ENCODE results near the gene MMP15. TPM values are rescaled to one million over a fixed set of nuclear protein-coding genes. Genes with fewer than 3 reads are reported as not detected.

The MMP15 gene
- total and polyA plus RNA-seq, 2 of the 4 experiments (the other 2 are of a cell fraction) = 0.18 to 0.56 TPM

DNA sequence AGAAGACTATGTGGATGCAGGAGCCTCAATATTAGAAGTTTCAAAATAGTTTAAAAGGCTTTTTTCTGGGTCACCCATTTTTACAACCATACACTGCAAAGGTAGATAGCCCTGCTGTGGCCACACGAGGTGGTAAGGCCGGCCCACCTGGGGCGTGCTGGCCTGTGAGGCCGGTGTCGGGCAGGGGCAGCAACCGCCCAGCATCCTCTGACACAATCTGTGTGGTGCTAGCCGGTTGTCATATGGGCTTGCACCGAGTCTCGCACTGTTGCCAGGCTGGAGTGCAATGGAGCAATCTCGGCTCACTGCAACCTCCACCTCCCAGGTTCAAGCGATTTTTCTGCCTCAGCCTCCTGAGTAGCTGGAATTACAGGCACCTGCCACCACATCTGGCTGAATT lies 59.6 kb downstream of the MMP15 start:
- CTCF ChIA-PET = no interaction called here

More for the DNA sequence above, 59.6 kb downstream of the MMP15 start:
- TF ChIP-seq CEBPB (IDR thresholded peaks at IDR 0.05; ENCODE audit: low read depth, low read length) (no peak), CHD1 (IDR thresholded peaks at IDR 0.05; ENCODE audit: low read depth, low read length) (no peak), RAD21 (IDR thresholded peaks at IDR 0.05; ENCODE audit: low read length) (no peak), NFE2L2 (IDR thresholded peaks at IDR 0.05; ENCODE audit: low read depth, low read length) (no peak), FOS (IDR thresholded peaks at IDR 0.05; ENCODE audit: low read depth, low read length) (no peak), RCOR1 (IDR thresholded peaks at IDR 0.05; ENCODE audit: insufficient replicate concordance, low read length) (no peak), MXI1 (IDR thresholded peaks at IDR 0.05; ENCODE audit: borderline replicate concordance, low read depth, low read length) (no peak)
- TF ChIP-seq, protein P1, sequence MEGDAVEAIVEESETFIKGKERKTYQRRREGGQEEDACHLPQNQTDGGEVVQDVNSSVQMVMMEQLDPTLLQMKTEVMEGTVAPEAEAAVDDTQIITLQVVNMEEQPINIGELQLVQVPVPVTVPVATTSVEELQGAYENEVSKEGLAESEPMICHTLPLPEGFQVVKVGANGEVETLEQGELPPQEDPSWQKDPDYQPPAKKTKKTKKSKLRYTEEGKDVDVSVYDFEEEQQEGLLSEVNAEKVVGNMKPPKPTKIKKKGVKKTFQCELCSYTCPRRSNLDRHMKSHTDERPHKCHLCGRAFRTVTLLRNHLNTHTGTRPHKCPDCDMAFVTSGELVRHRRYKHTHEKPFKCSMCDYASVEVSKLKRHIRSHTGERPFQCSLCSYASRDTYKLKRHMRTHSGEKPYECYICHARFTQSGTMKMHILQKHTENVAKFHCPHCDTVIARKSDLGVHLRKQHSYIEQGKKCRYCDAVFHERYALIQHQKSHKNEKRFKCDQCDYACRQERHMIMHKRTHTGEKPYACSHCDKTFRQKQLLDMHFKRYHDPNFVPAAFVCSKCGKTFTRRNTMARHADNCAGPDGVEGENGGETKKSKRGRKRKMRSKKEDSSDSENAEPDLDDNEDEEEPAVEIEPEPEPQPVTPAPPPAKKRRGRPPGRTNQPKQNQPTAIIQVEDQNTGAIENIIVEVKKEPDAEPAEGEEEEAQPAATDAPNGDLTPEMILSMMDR (conservative IDR thresholded peaks at IDR 0.05; ENCODE audit: low read depth, low read length) = no peak
- Histone ChIP-seq H3K27me3 (ENCODE audit: control insufficient read depth, insufficient read depth, low read length) (peaks cover 5% of the 10 kb centered on the region), H2AK5ac (ENCODE audit: low read depth, low read length) (no peak overlapping the region), H4K91ac (ENCODE audit: insufficient read depth, low read depth, low read length) (no peak overlapping the region), H4K8ac (ENCODE audit: low read depth in 2 of 2, low read length in 2 of 2) (no peak overlapping the region), H3K4ac (ENCODE audit: low read depth, low read length) (no peak overlapping the region), H3K14ac (replicated peaks; ENCODE audit: low read depth, low read length) (no peak overlapping the region), H2BK20ac (ENCODE audit: low read depth, low read length) (no peak overlapping the region), H3K9me3 (ENCODE audit: control insufficient read depth, insufficient read depth, low read length) (no peaks in the 10 kb centered on the region), H3K4me2 (ENCODE audit: low read depth, low read length) (no peak overlapping the region), H3K56ac (ENCODE audit: extremely low read depth, insufficient read depth, low read length) (no peak overlapping the region), H2AK9ac (replicated peaks; ENCODE audit: low read depth, low read length, poor library complexity) (no peak overlapping the region), H3K9ac (ENCODE audit: low read depth, low read length) (no peak overlapping the region), H3K36me3 (ENCODE audit: control insufficient read depth, insufficient read depth, low read length) (no peaks in the 10 kb centered on the region), H2BK5ac (ENCODE audit: low read depth, low read length, poor library complexity, severe bottlenecking) (no peak overlapping the region), H4K20me1 (ENCODE audit: insufficient read depth, low read length) (no peaks in the 10 kb centered on the region), H3K79me1 (ENCODE audit: low read depth in 1 of 2, low read length in 2 of 2) (no peaks in the 10 kb centered on the region), H3K18ac (ENCODE audit: low read depth, low read length) (no peak overlapping the region), H3K4me1 (ENCODE audit: control insufficient read depth, insufficient read depth, low read length) (no peaks in the 10 kb centered on the region), H3K23ac (ENCODE audit: low read depth, low read length) (no peak overlapping the region), H4K5ac (ENCODE audit: low read depth, low read length) (no peak overlapping the region), H3K9me1 (ENCODE audit: insufficient read depth, low read length) (no peaks in the 10 kb centered on the region), H2AFZ (replicated peaks; ENCODE audit: low read length, poor library complexity) (no peak overlapping the region), H3K4me3 (ENCODE audit: insufficient read depth, low read depth, low read length) (no peak overlapping the region), H2BK15ac (ENCODE audit: low read depth, low read length) (no peak overlapping the region), H2BK120ac (ENCODE audit: low read depth, low read length) (no peak overlapping the region), H3K27ac (ENCODE audit: insufficient read depth, low read length) (no peak overlapping the region)
- no TSS peak for BruUV-seq (replicated peaks)
- in situ Hi-C loops (cut with MboI; ENCODE audit: low sequenced_read_pairs) (no loop called here), intact Hi-C loops (cut with micrococcal nuclease) (no loop called here), dilution Hi-C loops (cut with HindIII; ENCODE audit: low sequenced_read_pairs, unreplicated experiment) (no loop called here)
- ATAC-seq (ENCODE audit: low read depth) (no peak), DNase-seq (no peak)
- 100% methylated on average over 4 of the region's 11 CpGs; no CpG with 5 or more reads in 1 of the 2 experiments for WGBS, 2 experiments (ENCODE audit: extremely low coverage in 2 of 2, insufficient read length in 1 of 2)
- POLR2A ChIA-PET (ENCODE audit: unreplicated experiment) = no interaction called here

Data from IMR-90 (cell line).